ENCODE data around the gene ARVCF.

Gene ARVCF

DNA sequence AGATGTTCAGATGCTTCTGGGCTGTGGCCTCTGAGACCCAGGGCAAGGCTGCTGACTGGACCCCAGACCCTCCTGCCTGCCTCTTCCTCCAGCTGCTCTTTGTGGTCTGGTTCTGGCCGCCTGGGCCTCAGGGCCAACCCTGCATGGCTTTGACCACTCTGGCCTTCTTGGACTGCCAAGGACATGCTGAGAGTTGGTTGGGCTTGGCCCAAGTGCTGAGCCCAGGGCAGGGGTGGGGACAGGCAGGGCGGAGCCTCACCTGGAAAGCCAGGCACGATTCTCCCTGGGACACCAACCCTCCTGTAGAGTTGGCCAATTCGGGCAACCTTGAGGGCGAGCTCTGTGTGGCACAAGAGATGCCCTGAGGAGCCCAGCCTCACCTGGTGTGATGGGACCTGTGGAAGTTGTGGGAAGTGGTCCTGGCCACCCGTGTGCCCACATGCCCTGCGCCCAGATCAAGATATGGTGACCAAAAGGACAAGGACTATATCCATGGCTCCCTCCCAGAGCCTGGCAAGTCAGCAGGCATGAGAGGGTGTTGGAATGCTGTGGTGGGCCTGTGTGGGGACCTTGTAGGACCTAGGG lies 15.9 kb upstream of the ARVCF start:
- H3K27me3 ChIP-seq (ENCODE audit: insufficient read depth, poor library complexity, severe bottlenecking) = no peaks in the 10 kb centered on the region
- H3K27ac ChIP-seq (replicated peaks) = no peak overlapping the region
- H3K4me3 ChIP-seq (replicated peaks; ENCODE audit: insufficient read depth, low read length) = no peak overlapping the region
- DNase-seq (ENCODE audit: low read depth in 1 of 2, low spot score in 1 of 2) = no peak
- TF ChIP-seq POLR2AphosphoS5 (IDR thresholded peaks at IDR 0.05; ENCODE audit: low read depth) = no peak
- TF ChIP-seq GABPA (IDR thresholded peaks at IDR 0.05; ENCODE audit: low read depth) = no peak
- TF ChIP-seq SPI1 (IDR thresholded peaks at IDR 0.05; ENCODE audit: borderline replicate concordance, low read depth) = no peak

- Histone ChIP-seq H3K27ac (replicated peaks) (no peak overlapping the region), H3K27me3 (ENCODE audit: insufficient read depth, poor library complexity, severe bottlenecking) (no peaks in the 10 kb centered on the region), H3K4me3 (replicated peaks; ENCODE audit: insufficient read depth, low read length) (no peak overlapping the region)
- no peak for TF ChIP-seq REST (IDR thresholded peaks at IDR 0.05; ENCODE audit: insufficient replicate concordance, low read depth)
- TF ChIP-seq, protein P1, sequence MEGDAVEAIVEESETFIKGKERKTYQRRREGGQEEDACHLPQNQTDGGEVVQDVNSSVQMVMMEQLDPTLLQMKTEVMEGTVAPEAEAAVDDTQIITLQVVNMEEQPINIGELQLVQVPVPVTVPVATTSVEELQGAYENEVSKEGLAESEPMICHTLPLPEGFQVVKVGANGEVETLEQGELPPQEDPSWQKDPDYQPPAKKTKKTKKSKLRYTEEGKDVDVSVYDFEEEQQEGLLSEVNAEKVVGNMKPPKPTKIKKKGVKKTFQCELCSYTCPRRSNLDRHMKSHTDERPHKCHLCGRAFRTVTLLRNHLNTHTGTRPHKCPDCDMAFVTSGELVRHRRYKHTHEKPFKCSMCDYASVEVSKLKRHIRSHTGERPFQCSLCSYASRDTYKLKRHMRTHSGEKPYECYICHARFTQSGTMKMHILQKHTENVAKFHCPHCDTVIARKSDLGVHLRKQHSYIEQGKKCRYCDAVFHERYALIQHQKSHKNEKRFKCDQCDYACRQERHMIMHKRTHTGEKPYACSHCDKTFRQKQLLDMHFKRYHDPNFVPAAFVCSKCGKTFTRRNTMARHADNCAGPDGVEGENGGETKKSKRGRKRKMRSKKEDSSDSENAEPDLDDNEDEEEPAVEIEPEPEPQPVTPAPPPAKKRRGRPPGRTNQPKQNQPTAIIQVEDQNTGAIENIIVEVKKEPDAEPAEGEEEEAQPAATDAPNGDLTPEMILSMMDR (IDR thresholded peaks at IDR 0.05; ENCODE audit: insufficient read depth, low read length) = no peak
- no peak for TF ChIP-seq POLR2AphosphoS5 (IDR thresholded peaks at IDR 0.05; ENCODE audit: low read depth)
- no peak for TF ChIP-seq GABPA (IDR thresholded peaks at IDR 0.05; ENCODE audit: low read depth)
- TF ChIP-seq SPI1 (IDR thresholded peaks at IDR 0.05; ENCODE audit: borderline replicate concordance, low read depth) = no peak
- DNase-seq (ENCODE audit: low read depth in 1 of 2, low spot score in 1 of 2) = no peak
These were observed 15.2 kb upstream of the ARVCF start for GRCh38 chr22:20031732-20032406.

DNA sequence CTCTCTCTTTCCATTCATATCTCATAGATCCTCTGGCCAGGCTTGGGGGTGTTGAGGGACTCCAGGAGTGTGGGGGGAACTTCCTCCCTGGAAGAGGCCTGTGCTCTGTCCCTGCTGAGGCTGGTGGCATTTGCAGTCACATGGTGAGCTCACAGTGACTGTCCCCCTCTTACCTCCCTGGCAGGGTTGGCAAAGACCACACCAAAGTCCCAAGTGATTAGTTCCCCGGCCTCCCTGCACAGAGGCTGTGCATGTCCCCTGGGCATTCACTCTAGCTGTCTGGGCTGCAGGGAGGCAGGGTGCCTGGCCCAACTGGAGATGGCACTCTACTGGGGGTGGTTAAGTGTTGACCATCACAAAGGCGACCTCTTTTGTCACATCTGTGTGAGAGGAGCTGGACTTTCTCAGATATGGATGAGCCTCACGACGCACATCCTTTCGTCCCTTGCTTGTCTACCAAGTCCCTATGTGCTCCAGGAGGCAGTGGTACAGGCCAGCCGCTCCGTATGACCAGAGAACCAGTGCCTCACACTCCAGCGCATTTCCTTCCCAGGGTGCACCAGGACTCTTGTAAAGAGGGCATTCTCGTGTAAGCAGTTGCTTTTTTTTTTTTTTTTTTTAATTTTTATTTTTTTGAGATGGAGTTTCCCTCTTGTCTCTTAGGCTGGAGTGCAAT lies 13.1 kb upstream of the ARVCF start:
- Histone ChIP-seq H3K4me3 (replicated peaks; ENCODE audit: insufficient read depth, low read length) (no peak overlapping the region), H3K27ac (replicated peaks) (no peak overlapping the region), H3K27me3 (ENCODE audit: insufficient read depth, poor library complexity, severe bottlenecking) (no peaks in the 10 kb centered on the region)
- TF ChIP-seq SPI1 (IDR thresholded peaks at IDR 0.05; ENCODE audit: borderline replicate concordance, low read depth) (no peak), POLR2AphosphoS5 (IDR thresholded peaks at IDR 0.05; ENCODE audit: low read depth) (no peak), REST (IDR thresholded peaks at IDR 0.05; ENCODE audit: insufficient replicate concordance, low read depth) (no peak), GABPA (IDR thresholded peaks at IDR 0.05; ENCODE audit: low read depth) (no peak)
- TF ChIP-seq, protein P1 (IDR thresholded peaks at IDR 0.05; ENCODE audit: insufficient read depth, low read length) = no peak
- no peak for DNase-seq (ENCODE audit: low read depth in 1 of 2, low spot score in 1 of 2)

DNA sequence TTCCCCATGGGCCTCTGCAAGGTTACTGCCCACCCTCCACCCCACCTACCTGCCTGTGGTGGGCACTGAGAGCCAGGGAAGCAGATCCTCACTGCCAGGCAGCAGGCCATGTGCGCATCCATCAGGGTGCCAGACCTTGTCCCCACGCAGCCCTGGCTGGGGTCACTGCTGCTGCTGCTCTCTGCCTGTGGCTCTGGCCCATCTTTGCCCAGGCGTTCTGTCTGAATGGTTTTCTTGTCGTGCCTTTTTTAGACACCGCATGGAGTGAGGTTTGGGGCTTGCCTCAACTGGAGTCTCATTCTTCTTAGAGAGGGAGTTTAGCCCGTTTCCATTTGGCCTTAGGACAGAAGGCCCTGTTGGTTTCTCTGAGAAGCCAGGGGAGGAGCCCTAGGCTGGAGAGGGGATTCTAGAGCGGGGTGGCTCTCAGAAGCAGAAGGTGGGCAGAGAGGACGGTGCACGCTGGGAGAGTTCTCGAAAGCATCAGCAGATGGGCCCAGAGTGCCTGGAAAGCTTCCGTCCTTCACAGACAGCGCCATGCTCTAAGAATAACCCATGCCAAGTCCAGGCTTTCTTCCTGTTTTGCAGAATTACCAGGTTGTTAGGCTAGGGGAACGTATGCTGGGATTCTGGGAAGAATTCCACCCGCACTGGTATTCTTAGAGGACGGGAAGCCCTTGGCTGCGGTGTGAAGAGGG lies 12.4 kb upstream of the ARVCF start:
- DNase-seq (ENCODE audit: low read depth in 1 of 2, low spot score in 1 of 2) = no peak
- H3K4me3 ChIP-seq (replicated peaks; ENCODE audit: insufficient read depth, low read length) = no peak overlapping the region
- no peaks in the 10 kb centered on the region for H3K27me3 ChIP-seq (ENCODE audit: insufficient read depth, poor library complexity, severe bottlenecking)
- H3K27ac ChIP-seq (replicated peaks) = no peak overlapping the region
- TF ChIP-seq, protein P1 (IDR thresholded peaks at IDR 0.05; ENCODE audit: insufficient read depth, low read length) = no peak
- TF ChIP-seq POLR2AphosphoS5 (IDR thresholded peaks at IDR 0.05; ENCODE audit: low read depth) (no peak), GABPA (IDR thresholded peaks at IDR 0.05; ENCODE audit: low read depth) (no peak), SPI1 (IDR thresholded peaks at IDR 0.05; ENCODE audit: borderline replicate concordance, low read depth) (no peak), REST (IDR thresholded peaks at IDR 0.05; ENCODE audit: insufficient replicate concordance, low read depth) (no peak)

Data from HL-60 (cell line).